NOMO-1 treated with DMSO at 0.1 percent for 48 hours (cell line): ENCODE measurements around the gene SPATA19.

Experiments used
- DNase-seq: peaks from one replicate; lab custom pipeline; 2025; ENCODE audit not compliant: unreplicated experiment; lab: John Stamatoyannopoulos, UW

SPATA19 gene

DNA sequence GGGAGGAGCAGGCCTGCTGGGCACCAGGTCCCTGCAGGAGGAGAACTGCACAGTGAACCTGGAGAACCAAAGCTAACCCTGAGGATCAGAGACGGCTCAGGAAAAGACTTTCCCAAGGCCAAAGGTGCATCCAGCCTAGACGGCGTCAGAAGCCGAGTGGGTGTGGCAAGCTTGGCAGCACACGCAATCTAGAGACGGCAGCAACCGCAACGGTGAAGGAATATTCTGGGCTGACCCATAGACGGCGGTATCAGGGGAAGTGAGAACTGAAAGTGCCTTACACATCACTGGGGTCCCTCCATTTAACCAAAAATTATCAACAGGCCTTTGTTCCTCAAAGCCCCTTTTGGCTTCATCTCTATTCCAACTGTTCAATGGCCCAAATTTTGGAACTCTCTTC is 26.2 kb downstream of the SPATA19 start:
- peak; percentile 24 for DNase-seq

DNA sequence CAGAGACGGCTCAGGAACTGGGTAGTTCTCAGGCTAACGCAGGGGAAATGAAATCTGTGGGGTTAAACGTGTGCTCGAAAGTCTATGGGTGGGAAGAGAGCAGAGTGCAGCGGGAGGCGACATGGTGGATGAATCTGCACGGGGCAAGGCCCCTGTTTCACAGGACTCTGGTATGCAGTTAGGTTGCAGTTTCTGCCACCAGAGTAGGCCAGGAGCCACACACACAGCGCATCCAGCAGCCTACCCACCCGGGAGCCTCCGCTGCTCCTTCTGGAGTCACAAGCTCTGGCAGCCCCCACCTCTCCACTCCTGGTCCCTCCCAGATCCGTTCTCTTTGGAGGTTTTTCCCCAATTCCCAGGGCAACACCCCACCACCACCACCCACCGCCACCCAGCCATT is 27.0 kb downstream of the SPATA19 start:
- DNase-seq: no peak

DNA sequence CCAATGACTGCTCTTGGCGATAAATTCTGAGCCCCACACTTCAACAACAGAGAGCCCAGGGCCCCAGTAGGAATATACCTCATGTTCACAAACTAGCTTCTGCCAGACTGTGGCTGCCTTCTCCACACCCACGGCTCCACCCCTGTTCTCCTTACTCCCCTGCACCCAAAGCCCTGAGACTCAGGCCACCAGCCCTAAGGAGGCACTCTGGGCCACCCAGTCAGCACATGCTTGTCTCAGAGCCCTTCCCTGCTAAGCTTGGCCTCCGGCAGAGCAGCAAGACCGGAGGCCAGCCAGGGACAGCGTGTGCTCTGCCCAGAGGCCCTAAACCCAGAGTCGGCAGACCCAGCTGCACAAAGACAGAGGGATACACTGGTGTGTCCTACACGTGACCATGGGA is 27.9 kb downstream of the SPATA19 start:
- no peak for DNase-seq

DNA sequence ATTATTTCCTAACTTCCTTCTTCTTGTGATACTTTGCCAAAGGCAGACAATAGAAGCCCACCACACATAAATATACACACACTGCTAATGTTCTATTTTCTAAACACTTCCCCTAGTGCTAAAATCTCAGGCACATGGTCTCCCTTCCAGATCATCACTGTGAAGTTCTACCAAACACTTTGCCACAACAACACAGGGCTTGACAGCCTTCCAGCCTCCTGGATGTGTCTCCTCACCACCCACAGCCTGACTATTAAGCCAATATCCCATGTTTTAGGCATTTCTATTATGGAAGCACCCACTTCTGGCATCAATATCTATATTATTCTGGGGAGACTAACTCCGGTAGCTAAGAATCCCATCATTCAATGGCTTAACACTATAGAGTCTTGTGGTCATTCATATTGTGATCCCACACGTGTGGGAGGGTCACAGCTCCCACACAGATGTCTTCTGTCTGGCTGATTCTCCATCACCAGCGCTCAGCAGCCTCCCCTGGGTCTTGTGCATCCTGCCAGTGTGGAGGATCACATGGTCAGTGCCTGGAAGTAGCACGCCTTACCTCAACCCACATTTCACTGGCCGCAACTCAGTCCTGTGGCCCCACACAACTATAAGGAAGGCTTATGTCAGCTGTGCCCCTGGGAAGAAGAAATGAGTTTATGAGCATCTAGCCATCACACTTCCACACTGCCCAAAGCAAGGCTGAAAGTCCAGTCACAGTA is 29.0 kb downstream of the SPATA19 start:
- no peak for DNase-seq

DNA sequence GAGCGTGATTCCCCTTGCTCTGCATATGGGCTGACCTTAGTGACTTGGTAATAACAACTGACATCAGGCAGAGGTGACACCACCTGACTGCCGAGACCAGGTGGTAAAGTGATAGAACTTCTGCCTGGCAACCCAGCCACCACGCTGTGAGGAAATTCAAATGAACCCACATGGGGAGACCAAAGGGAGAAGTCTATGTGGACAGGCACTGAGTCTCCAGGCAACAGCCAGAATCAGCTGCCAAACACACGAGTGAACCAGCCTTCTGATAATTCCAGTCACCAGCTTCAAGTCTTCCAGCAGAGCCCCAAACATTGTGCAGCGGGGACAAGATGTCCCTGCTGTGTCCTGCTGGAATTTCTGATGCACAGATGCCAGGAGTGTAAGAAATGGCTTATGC is 29.7 kb downstream of the SPATA19 start:
- DNase-seq: no peak

DNA sequence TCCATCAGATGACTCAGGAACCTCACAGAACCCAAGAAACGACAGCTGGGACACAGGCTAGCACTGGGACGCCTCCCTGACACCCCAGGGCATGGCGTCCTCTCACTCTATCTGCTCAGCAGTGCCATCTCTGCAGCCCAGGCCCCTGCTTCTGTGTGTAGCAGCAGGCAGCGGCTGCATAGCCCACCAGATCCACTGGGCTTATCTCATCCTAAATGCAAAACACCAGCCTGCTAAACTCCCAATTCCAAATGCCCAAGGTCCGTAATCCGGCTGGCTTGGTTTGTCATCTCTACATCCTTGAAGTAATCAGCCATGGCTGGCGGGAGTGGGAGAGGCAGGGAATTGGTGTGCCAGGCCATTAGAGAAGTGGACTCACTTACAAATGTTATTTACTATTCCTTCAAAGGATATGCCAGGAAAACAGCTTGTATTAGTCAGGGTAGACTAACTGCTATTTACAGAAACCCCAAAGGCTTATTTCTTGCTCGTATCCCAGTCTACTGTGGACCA is 30.7 kb downstream of the SPATA19 start:
- no peak for DNase-seq

DNA sequence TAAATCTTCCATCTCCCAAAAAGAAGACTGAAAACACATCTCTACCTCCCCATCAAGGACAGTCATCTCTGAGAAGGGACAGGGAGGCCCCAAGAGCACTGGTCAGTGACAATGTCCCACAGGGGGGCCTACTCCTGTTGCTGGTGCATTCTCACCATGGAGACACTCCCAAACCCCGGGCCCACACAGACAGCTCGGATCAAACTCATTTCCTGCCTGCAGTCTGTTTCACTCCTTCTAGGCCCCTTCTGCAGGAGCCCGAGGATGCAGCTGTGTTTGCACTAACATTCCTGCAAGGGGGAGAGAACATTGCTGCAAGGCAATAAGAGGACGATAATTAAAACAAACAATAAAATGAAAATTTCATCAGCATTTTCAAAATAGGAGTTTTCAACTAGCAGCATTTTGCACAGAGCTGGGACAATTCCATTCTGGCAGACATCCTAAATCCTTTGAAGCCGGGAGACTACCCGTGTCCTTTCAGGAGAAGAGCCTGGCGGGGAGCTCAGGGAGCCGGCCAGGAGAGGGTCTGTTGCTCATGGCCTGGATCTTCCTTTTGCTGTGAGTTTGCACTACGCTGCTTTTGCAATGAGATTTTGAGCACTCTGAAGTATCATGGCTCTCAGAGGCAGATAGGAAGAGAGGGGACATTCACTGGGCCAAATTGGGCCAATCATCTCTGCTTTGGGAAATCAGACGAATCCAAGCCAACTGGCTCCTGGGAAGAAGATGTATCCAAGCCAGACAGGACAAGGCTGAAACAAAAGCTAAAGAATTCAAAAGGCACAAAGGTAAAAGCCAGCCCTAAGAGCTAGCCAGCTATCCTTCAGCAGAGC is 33.2 kb downstream of the SPATA19 start:
- no peak for DNase-seq

DNA sequence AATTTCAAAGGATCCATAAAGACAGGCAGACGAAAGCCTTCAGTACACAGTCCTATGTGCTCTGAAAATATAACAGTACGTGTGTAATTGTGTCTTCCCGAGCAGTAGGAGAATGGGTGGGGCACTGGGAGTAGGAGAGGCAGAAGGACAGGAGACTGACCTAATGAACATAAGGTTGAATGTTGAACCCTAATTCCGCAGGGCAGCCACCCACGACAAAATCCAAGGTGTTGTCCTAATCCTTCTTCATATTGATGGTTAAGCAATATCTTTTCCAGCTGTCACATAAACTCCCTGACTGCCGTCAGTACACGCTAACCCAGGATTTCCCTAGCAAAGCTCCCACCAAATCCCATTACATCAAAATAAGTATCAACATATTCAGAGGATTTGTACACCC is 34.5 kb downstream of the SPATA19 start:
- no peak for DNase-seq

DNA sequence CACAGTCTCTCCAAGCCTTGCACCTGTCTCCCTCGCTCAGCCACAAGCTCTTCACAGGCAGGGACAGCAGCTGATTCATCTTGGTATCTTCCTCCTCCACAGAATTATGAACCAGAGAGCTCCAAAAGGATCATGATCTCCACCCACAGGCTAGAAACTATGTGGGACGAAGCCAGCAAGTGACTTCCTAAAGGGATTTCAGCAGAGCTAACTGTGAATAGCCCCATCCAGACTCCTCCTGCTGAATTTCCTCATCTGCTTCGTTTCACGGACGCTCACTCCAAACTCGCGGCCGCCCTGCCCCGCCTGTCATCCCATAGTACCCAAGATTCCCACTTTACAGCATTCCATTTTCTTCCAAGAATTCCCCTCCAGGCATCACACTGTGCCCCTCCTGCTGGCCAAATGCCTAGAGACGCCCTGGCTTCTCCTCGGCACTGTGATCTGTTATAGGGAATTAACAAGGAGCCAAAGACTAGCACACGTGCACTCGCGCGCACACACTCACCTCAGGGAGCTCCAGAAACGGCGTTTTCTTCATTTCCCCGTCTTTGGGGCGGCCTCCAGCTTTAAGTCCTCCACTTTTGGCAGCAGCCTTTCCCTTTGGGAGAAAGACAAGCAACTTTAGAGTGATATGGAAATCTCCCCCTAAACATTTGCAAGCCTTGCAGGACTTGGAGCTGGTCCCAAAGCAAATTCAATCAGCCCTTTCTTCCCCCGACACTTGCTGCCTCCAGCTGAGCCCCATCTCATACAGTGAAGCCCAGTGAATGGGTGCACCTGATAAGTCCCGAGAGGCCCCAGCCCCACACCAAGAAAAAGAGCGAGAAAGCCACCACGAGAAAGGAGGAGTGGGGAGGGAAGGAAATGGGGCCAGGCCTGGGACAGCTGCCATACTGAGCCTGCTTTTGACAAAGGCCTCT is 35.5 kb downstream of the SPATA19 start:
- DNase-seq: no peak

DNA sequence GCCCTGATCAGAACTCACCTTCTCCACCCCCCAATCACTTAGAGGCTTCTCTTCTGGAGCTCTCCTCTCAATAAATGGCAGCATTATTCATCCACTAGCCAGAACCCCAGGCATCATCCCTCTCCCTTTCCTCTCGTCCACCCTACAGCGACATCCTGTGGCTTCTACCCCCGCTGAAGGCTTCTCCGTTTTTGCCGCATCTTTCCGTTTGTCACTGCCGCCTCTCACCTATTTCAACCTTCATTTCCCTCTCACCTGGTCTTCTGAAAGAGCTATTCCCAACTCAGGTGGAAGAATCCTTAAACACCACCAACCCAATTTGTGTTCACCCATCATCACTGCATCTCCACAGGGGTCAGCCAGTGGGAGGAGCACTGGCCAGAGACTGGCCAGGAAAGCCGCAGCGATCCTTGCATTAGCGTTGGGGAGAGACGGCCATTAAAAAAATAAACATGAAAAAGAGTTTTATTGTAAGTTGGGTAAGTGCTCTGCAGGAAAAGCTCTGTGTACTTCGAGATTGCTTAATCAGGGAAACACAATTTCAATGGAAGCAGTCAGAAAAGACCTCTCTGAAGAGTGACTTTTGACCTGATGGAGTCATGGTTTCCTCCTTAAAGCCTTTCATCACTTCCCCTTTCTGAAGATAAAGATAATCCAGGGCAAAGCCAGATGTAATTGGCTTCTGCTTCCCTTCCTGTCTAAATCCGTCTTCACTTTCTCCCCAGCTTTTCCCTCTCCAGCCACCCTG is 36.7 kb downstream of the SPATA19 start:
- DNase-seq: peak; percentile 87

DNA sequence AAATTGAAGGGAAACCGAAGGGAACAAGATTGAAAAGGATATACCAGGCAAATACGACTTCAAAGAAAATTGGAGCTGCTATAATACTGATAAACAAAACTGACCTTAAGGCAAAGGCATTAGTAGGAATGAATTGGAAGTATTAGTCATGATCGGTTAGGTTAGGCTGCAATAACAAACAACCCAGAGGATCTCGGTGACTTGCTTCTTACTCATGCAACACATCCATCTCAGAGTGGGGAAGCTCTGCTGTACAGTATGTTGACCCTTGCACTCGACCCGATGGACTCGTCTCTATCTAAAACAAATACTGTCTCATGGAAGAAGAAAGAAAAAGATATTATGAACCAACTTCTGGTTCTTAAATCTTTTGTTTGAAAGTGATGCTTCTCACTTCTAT is 42.3 kb downstream of the SPATA19 start:
- DNase-seq: no peak

DNA sequence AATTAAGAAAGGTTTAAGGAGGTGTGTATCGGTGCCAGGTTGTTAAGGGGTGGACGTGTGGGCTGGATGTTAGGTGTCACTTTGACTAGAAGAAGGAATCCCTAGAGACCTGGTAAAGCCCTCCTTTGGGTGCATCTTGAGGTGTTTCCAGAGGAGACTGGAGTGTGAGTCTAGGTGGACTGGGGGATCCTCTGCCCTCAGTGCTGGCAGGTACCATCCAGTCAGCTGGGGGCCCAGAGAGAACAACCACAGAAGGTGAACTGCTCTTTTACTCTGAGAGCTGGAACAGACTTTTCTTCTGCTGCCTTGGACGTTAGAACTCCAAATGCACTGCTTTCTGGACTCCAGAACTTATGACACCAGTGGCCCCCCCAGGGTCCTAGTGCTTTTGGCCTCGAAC is 44.0 kb downstream of the SPATA19 start:
- DNase-seq: no peak

DNA sequence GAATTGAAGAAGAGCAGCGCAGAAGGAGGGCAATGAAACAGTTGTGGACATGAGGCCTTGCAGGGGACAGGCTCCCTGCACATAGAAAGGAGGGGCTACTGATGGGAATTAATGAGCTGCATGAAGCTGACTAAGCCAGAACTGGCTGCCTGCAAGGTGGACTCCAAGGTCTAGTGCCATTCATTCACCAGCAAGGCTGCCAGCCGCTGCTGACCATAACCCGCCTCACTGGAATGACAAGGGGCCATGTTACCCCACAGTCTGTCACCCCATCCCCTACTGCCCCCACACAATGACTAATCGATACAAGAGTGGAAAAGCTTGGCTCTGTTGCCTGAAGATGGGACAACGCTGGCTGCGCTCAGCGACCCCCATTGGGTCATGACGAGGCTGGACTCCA is 44.6 kb downstream of the SPATA19 start:
- DNase-seq: no peak

DNA sequence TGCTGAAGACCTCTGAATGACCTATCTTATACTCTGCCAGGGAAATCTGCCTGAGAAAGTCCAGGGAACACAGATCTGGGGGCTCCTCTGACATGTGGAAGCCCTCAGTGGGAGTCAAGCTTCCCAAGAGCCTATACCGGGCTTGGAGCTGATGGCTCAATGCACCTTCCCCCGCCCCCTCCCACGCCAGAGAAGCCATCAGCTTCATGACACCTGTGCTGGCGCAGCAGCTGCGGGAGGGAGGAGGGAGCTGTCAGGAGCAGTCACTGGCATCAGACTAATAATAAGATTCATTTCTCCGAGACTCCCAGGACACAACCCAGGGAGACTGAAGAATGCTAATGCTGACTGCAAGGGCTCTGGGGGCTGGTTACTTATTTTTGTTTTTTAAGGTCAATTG is 47.8 kb downstream of the SPATA19 start:
- no peak for DNase-seq

DNA sequence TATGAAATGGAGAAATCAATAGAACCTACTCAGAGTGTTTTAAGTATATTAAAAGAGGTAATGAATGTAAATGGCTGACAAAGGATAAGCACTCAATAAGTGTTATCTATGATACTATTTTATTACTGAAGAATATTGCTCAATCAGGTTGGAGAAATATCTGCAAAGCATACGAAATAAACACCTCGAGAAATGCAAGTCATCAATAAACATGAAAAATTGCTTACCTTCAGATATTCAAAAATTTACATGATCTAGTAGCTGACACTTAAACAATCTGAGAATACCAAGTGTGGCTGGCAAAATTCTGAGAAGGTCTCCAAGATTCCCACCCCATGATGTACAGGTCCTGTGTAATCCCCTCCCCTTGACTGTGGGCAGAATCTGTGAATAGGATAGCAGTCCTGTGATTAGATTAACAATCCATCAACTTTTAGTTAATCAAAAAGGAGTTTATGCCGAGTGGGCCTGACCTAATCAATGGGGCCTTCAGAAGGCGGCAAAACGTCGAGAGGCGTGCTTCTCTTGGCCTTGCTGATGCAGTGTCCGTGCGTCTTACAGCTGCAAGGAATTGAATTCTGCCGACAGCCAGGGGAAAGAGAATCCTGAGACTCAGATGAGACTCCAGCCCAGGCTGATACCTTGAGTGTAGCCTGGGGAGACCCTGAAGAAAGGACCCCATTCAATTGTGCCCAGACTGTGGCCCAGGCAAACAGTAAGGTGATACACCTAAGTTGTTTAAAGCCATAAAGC is 49.1 kb downstream of the SPATA19 start:
- DNase-seq: no peak

DNA sequence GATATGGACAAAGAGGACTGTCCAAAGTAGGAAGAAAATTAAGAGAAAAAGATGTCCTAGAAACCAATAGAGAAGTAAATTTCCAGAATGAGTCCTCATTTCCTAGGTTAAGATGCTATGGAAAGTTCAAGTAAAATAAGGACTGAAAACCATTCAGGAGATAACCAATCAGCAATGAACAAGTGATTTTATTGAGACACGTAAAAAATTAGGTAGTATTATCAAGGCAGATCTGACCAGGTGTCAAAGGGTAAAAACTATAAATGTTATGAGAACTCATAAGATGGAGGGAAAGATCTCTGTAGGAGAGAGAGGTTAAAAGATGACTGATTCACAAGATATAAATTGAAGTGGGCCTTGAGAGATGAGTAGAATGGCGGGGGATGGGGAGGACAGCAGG is 50.2 kb downstream of the SPATA19 start:
- no peak for DNase-seq

DNA sequence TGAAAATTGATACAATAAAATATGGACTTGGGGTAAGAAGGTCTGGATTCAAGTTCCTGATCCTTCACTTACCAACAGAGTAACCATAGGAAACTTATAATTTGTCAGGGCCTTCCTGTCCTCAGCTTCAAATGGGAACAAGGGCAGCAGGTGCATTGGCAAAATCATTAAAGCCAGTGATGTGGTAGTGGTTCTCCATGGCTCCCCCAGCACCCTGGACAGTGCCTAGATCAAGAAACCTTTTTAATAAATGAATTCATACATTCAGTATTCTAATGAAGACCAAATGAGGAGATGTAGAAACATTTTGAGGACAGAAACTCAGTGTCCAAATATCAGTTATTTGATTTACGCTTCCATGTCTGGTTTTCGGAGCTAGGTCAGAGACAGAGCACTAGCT is 51.1 kb downstream of the SPATA19 start:
- no peak for DNase-seq

DNA sequence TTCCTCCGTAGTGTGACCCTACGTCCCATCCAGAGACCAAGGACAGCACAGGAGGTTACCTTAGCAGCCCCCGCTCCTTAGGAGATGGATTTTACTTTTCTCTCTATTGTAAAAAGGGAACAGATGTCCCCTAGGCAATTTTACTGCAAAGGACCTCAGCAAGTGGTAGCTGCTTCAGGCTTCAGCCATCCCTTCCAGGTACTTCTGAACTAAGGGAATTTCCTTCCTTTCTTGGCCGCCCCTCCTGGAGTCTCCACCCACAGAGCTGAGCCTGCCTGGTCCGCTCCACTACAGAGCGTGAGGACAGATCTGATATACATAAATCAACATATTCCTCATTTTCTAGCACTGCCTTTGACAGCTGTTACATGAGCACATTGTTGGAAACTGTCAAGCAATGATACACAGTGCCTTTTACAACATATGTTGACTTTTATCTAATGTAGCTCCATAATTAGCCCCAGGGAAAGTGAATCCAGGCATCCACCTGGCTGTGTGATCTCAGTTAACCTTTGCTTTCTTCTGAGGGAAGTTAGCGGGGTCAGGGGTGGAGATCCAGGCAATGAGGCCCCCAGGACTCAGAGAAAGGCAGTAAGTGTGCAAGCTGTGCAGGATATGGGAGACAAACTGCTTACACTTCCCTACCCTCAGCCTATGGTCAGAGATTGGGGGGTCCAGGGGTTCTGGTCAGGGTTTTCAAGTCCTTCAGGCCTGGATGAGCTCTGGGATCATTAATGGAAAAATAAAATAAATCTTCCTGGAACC is 51.9 kb downstream of the SPATA19 start:
- no peak for DNase-seq

DNA sequence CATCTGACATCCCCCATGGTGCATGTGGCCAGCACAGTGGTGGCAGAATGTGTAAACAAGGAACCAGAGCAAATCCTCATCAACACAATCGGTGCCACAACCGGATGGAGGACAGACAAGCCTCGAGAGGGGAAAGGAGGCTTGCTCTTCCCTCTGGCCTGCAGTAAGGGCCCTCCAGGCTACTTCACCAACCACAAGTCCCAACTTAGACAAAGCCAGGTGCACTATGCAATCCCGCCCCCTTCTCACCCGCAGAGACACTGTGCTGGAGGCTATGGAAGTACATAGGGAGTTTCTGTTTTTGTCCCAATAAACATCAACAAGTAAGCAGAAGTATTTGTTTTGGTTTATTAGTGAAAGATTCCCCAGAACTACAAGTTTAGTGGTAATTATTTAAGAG is 54.3 kb downstream of the SPATA19 start:
- DNase-seq: no peak
